HG02943 (cell line): ENCODE data around the gene PRKCZ.

Source experiments
- ATAC-seq: cut with Tn5 transposase; IDR thresholded peaks from one replicate; pipeline ENCODE4 v1.9.1; 2021; ENCODE audit warnings: mild to moderate bottlenecking, low read depth, moderate library complexity; ENCODE audit not compliant: unreplicated experiment

Gene PRKCZ

DNA sequence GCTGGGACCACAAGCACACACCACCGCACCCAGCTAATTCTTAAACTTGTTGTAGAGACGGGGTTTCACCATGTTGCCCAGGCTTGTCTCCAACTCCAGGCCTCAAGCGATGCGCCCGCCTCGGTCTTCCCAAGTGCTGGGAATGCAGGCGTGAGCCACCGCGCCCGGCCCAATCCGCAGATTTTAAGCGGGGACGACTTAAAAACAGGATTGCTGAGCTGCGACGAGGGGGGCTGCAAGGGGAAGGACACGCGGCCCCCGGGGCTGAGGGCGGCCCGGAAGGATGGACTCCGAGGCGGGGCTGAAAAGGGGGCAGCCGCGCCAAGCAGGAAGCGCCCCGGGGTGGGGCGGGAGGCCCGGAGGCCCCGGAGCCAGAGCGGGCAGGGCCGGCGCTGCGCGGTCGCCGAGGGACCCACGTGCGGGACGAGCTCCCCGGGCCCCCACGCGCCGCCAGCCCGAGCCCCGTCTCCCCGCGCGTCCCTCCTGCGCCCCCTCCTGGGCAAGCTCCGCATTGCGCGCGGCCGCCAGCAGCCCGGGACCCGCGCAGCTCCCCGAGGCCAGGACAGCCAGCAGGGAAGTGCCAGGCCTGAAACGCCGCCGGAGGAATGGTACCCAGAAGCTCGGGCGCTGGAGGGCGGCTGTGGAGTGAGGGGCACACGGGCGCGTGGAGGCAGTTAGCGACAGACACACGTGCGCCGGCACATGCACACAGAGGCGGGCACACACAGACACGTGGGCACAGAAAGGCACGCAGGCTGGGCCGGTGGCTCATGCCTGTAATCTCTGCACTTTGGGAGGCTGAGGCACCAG, 5.5 kb upstream of the PRKCZ start:
- no peak for ATAC-seq

GRCh38 chr1:2045468-2046173, 4.6 kb upstream of the PRKCZ start:
- no peak for ATAC-seq

GRCh38 chr1:2046174-2046917, 3.9 kb upstream of the PRKCZ start:
- no peak for ATAC-seq

GRCh38 chr1:2046953-2047748, 3.1 kb upstream of the PRKCZ start:
- no peak for ATAC-seq

GRCh38 chr1:2047749-2048729, 2.2 kb upstream of the PRKCZ start:
- no peak for ATAC-seq

- no peak for ATAC-seq
Measured at GRCh38 chr1:2049225-2049717, 940 bp upstream of the PRKCZ start.

- ATAC-seq: no peak
Measured at GRCh38 chr1:2050461-2050792, 216 bp downstream of the PRKCZ start.

DNA sequence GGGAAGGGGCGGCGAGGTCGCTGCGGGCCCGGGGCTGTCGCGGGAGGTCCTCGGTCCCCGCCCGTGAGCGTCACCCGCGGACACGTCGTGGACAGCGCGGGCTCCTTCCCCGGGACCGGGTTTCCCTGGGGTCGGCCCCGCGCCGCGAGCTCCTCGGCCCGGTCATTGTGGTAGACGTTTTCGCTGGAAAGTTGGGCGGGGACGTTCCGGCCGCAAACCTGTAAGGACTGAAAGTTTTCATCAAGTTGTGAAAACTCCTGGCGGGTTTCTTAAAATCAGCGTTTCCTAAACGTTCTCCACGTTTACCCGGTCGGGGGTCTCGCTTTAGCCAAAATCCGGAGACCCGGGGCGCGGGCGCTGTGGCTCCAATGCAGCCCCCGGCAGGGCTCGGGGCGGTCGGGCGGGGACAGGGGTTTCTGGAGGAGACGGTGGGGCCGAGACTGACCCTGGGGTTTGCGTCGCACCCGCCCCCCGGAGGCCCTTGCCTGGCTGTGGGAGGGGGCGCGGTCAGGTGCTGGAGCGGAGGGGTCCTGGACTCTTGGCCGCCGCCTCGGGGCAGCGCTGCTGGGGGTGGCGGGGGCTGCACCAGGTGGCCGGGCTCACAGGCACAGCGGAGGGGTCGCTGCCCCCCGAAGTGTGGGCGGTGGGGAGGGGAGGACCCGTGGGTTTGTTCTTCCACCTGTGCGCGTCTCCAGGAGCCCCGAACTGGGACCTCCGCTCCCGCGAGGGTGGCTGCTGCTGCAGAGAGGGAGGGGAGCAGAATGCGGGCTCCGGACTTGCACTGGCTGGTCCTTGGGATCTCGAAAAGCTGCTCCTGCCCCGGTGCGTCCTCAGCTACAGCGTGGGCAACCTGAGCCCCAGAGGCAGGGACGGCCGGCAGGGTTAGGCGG, 827 bp downstream of the PRKCZ start:
- ATAC-seq: no peak

GRCh38 chr1:2052054-2052679, 2.0 kb downstream of the PRKCZ start:
- no peak for ATAC-seq

- ATAC-seq: no peak
Measured at GRCh38 chr1:2052756-2053155, 2.5 kb downstream of the PRKCZ start.

- ATAC-seq: no peak
Measured at GRCh38 chr1:2053217-2053616, 3.0 kb downstream of the PRKCZ start.

DNA sequence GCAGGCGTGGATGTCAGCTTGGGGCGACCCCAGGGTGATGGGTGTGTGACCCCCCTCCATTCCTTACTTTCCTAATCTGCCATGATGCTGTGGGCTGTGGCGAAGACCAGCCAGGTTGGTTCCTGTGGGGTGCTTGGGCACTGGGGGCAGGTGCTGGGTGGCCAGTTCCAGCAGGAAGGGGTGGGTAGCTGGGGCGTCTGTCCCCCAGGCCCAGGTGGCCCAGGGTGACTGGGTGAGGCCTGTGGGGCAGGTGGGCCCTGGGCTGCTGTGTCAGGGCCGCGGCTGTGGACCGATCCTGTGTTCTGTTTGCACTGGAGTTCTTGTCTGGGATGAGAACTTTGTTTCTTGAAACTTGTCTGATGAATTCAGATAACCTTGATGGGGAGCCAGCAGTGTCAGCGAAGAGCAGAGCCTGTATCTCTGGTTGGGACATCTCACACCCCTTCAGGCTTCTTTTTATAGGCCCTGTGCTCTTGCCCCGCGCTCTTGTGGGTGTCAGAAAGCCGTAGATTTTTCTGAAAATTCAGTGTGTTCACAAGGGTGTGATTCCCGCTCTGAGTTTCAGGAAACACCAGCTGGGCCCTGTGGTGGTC, 3.7 kb downstream of the PRKCZ start:
- no peak for ATAC-seq

DNA sequence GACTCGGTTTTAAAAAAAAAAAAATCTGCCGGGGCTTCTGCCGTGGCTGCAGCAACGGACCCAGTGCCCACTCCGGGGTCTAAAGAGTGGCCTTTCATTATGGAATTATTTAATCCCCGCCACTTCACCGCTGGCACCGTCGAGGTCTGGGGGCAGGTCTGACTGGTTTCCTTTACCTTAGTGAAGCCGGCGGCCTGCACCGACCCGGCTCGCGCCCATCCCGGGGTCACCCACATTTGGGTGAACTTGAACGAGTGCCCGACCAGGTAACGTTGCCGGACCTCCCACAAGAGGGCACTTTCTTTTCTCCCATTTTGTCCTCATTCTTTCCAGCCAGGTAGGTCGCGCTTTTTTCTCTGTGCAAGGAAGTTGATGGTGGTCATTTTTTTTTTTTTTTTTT, 4.3 kb downstream of the PRKCZ start:
- ATAC-seq: no peak

- ATAC-seq: no peak
Measured at GRCh38 chr1:2055911-2056575, 5.8 kb downstream of the PRKCZ start.

- no peak for ATAC-seq
Measured at GRCh38 chr1:2056955-2057590, 6.9 kb downstream of the PRKCZ start.

DNA sequence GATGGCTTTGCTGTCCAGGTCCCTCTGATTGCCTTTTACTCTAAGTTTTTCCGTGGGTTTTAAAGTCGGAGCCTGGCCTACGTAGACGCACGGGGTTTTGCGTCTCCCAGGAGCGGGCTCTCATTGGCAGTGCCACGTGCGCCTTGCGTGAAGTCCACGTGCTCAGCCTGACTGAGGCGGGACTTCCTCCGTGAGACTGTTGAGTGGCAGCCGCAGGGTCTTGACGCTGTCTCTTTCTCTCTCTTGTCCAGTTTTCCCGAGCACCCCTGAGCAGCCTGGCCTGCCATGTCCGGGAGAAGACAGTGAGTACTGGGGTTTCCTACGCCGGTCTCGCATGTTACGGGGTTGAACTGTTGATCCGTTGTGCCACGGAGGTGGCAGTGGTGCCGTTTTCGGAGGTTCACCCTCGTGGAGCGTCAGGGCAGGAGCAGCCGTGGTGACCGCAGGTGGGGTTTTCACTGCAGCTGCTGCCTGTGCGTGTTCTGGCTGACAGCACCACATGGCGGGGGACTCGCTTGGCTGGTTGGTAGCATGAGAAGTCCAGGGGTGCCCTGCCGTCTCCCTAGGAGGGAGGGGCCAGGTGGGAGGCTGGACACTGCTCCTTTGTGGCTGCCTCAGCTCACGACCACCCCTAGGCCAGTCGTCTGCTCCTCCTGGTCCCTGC, 9.2 kb downstream of the PRKCZ start:
- no peak for ATAC-seq
